ENCODE data around the gene CNTLN. TPM values are rescaled to one million over a fixed set of nuclear protein-coding genes. Genes with fewer than 3 reads are reported as not detected.

The CNTLN gene, protein sequence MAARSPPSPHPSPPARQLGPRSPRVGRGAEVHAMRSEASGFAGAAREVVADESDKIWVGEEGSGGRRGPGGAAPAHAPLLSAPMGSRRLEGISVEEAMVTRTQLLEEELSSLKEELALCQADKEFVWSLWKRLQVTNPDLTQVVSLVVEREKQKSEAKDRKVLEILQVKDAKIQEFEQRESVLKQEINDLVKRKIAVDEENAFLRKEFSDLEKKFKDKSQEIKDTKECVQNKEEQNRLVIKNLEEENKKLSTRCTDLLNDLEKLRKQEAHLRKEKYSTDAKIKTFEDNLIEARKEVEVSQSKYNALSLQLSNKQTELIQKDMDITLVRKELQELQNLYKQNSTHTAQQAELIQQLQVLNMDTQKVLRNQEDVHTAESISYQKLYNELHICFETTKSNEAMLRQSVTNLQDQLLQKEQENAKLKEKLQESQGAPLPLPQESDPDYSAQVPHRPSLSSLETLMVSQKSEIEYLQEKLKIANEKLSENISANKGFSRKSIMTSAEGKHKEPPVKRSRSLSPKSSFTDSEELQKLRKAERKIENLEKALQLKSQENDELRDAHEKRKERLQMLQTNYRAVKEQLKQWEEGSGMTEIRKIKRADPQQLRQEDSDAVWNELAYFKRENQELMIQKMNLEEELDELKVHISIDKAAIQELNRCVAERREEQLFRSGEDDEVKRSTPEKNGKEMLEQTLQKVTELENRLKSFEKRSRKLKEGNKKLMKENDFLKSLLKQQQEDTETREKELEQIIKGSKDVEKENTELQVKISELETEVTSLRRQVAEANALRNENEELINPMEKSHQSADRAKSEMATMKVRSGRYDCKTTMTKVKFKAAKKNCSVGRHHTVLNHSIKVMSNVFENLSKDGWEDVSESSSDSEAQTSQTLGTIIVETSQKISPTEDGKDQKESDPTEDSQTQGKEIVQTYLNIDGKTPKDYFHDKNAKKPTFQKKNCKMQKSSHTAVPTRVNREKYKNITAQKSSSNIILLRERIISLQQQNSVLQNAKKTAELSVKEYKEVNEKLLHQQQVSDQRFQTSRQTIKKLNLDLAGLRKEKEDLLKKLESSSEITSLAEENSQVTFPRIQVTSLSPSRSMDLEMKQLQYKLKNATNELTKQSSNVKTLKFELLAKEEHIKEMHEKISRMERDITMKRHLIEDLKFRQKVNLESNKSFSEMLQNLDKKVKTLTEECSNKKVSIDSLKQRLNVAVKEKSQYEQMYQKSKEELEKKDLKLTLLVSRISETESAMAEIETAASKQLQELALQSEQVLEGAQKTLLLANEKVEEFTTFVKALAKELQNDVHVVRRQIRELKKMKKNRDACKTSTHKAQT (N-terminal part only)
- total RNA-seq: 3.8 TPM
- long read RNA-seq, partial matches to known transcripts: 0 of 1 reads
- long read RNA-seq, other reads (novel, unspliced or antisense): 1 of 1 reads

- peak; percentile 94 for ATAC-seq
- intact Hi-C loops (cut with DNase I): no loop called here
Measured at GRCh38 chr9:17134396-17135294, at the start of gene CNTLN. Gene CNTLN, plus strand, starts transcription at chr9:17135040. Its CDS starts 26 bp downstream, at chr9:17135066.

GRCh38 chr9:17088566-17088965 lies 46.3 kb upstream of the CNTLN start:
- DNase-seq (ENCODE audit: missing footprints): no peak
- intact Hi-C loops (cut with DNase I): no loop called here
- no peak for ATAC-seq

More at GRCh38 chr9:17134396-17135294, at the start of gene CNTLN:
- peak; percentile 96 for DNase-seq (ENCODE audit: missing footprints)

DNA sequence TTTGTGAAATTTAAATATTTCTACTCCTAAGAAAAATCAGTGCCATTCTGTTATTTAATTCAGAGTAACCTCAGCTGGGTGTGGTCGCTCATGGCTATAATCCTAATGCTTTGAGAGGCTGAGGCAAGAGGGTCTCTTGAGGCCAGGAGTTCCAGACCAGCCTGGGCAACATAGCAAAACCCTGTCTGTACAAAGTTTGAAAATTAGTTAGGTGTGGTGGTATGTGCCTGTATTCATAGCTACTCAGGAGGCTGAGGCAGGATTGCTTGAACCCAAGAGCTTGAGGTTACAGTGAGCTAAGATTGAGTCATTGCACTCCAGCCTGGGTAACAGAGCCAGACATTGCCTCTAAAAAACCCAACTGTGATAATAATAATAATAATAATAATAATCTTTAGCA lies 44.8 kb upstream of the CNTLN start:
- intact Hi-C loops (cut with DNase I): no loop called here
- DNase-seq (ENCODE audit: missing footprints) (no peak), ATAC-seq (no peak)

GRCh38 chr9:17116400-17116837 lies 18.4 kb upstream of the CNTLN start:
- DNase-seq (ENCODE audit: missing footprints) (no peak), ATAC-seq (no peak)
- intact Hi-C loops (cut with DNase I): loop anchor here (2.0 kb wide), 1 partner anchor 346 kb away; no protein-coding TSS in a partner anchor

- intact Hi-C loops (cut with DNase I): loop anchor here (2.0 kb wide), 1 partner anchor 345 kb away; no protein-coding TSS in a partner anchor
- ATAC-seq (no peak), DNase-seq (ENCODE audit: missing footprints) (no peak)
Measured at GRCh38 chr9:17117372-17117771, 17.5 kb upstream of the CNTLN start.

GRCh38 chr9:17120203-17120602 lies 14.6 kb upstream of the CNTLN start:
- intact Hi-C loops (cut with DNase I): no loop called here
- no peak for ATAC-seq
- no peak for DNase-seq (ENCODE audit: missing footprints)

GRCh38 chr9:17121264-17121663 lies 13.6 kb upstream of the CNTLN start:
- DNase-seq (ENCODE audit: missing footprints) (no peak), ATAC-seq (no peak)
- intact Hi-C loops (cut with DNase I): no loop called here

DNA sequence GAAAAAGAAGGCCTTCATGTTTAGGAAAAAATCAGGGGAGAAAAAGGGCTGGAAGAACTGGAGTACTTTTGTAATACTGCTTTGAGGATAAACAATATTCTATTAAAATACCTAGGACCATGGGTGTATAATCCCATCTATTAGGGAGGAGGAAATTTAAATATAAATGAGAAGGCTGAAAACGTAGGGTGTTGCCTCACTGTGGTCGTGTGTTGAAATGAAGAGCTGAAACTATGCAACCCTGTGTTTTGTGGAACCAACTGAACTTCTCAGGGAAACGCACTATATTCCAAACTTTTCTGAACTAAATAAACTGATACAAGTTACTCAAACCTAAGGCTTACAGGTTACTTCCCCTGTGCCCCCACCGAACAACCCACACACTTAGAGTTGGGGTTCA lies 4.5 kb upstream of the CNTLN start:
- no peak for DNase-seq (ENCODE audit: missing footprints)
- no peak for ATAC-seq
- intact Hi-C loops (cut with DNase I): no loop called here

DNA sequence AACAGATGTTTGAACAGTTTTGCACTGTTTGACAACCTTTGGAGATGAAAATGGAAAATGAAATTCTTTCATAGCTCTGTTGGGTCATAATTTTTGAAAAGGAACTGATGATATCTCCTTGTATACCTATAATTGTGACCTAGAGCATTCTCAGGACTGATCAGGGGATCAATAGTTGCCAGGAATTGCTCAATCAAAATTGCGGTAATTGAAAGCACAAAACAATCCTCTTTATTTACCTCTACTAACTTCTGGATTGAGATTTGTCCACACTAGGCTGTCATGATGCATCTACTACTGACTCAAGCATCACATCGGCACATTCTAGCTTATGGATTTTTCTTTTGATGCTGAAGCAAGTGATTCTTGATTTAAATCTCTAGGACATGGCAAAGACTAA lies 4.1 kb upstream of the CNTLN start:
- no peak for ATAC-seq
- no peak for DNase-seq (ENCODE audit: missing footprints)
- intact Hi-C loops (cut with DNase I): no loop called here

DNA sequence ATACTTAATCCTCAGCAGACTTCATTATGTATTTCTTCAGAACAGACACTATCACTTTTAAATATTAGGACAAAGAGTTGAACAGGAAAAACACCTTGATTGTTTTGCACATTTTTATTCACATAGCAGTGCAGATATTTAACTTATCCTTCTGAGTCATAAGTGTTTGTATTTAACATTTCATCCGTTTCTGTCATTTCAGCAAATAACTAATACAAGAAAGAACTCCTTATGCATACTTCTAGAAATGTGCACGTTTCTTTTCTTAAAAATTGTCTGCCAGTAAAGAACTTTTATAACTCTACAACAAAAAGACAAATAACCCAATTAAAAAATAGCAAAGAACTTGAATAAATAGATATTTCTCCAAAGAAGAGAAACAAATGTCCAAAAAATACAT lies 3.3 kb upstream of the CNTLN start:
- no peak for DNase-seq (ENCODE audit: missing footprints)
- intact Hi-C loops (cut with DNase I): no loop called here
- ATAC-seq: no peak

DNA sequence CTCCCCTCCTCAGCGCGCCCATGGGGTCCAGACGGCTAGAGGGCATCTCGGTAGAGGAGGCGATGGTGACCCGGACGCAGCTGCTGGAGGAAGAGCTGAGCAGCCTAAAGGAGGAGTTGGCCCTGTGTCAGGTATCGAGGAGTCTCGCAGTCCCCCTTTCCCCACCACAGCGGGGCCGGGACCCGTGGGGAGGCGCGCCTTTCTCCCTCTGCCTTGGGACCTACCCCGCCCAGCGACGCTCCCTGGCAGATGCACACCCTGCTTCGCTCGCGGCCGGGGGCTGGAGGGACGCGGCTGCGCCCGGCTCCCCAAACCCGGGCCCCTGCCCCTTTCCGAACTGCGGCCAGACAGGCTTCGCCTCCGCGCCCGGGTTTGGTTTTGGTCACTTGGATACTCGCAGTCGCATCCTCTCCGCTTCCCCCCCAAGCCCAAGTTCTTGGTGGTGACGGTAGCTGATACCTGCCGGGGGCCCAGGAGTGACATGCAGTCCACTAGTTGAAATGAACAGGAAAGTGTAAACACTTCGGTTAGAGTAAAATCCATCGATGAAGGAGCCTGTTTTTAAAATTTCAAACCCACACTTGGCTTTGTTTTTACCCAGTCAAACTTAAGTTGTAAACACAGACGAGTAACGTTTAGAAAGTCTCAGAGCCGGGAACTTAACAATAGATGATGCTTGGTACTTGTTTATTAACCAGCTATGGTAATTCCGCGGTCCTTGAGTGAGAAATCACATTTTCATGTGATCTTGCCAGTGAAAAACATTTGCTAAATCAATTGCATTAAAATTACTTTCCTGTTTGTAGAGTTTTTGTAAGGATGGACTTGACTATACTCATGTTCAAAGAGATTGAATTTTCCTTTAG lies 688 bp downstream of the CNTLN start:
- intact Hi-C loops (cut with DNase I): no loop called here
- DNase-seq (ENCODE audit: missing footprints): peak; percentile 74

GRCh38 chr9:17137566-17137965 lies 2.7 kb downstream of the CNTLN start:
- DNase-seq (ENCODE audit: missing footprints): no peak
- no peak for ATAC-seq

More for the DNA sequence above, 688 bp downstream of the CNTLN start:
- ATAC-seq: peak; percentile 74

GRCh38 chr9:17138503-17138902 lies 3.7 kb downstream of the CNTLN start:
- ATAC-seq (no peak), DNase-seq (ENCODE audit: missing footprints) (no peak)
- intact Hi-C loops (cut with DNase I): no loop called here

More at GRCh38 chr9:17137566-17137965, 2.7 kb downstream of the CNTLN start:
- intact Hi-C loops (cut with DNase I): no loop called here

DNA sequence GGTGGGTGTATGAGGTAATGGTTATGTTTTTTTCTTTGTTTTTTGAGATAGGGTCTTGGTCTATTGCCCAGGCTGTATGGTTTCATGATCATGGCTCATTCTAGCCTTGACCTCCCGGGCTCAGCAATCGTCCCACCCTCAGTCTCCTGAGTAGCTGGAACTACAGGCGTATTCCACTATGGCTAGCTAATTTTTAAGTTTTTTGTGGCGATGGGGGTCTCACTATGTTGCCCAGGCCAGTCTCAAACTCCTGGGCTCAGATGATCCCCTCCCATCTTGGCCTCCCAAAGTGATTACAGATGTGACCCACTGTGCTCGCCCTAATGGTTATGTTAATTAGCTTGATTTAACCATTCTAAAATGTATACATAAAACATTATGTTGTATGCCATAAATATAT lies 5.6 kb downstream of the CNTLN start:
- DNase-seq (ENCODE audit: missing footprints) (no peak), ATAC-seq (no peak)
- intact Hi-C loops (cut with DNase I): no loop called here

GRCh38 chr9:17148324-17148723 lies 13.5 kb downstream of the CNTLN start:
- ATAC-seq (no peak), DNase-seq (ENCODE audit: missing footprints) (no peak)

GRCh38 chr9:17159469-17159868 lies 24.6 kb downstream of the CNTLN start:
- DNase-seq (ENCODE audit: missing footprints): no peak
- ATAC-seq: no peak
- intact Hi-C loops (cut with DNase I): no loop called here

More at GRCh38 chr9:17148324-17148723, 13.5 kb downstream of the CNTLN start:
- intact Hi-C loops (cut with DNase I): no loop called here

- DNase-seq (ENCODE audit: missing footprints) (no peak), ATAC-seq (no peak)
- intact Hi-C loops (cut with DNase I): no loop called here
Measured at GRCh38 chr9:17160327-17160726, 25.5 kb downstream of the CNTLN start.

All from Right ventricle myocardium inferior (tissue), 1 donor.